ENCODE data around the gene SLC38A3.
A peak's percentile ranks its signal among the peaks of the same experiment; 100 is the strongest.
"Not testable (repeated sequence)": the region's sequence is repeated elsewhere in the genome, so short reads cannot be mapped to it uniquely, and the experiment has no call there.

Gene SLC38A3

DNA sequence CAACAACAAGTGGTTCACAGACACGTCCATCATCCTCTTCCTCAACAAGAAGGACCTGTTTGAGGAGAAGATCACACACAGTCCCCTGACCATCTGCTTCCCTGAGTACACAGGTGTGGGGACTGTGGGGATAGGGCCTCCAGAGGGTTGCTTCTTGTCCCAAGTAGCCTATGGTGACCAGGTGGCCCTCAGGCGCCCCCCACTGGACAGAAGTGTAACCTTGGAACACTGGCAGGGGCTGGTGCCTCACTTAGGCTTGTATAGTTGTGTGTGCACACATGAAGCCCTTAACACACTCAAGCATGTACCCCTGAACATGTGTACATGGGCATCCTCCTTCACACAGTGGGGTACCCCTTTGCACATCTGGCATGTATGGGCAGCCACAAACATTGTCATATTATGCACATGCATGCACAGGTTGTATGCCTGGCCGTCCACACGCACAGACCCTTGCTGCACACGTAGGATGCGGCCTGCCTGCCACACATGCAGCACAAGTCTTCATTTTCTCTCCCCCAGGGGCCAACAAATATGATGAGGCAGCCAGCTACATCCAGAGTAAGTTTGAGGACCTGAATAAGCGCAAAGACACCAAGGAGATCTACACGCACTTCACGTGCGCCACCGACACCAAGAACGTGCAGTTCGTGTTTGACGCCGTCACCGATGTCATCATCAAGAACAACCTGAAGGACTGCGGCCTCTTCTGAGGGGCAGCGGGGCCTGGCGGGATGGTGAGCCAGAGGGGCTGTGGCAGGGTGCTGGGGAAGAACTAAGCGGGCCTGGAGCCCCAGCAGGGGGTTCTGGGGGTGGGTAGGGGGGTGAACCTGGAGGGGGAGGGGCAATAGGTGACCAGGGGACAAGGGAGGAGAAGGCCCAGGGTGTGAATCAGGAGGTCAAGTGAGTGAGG, 52.2 kb downstream of the SLC38A3 start:
- H3K36me3 Mint-ChIP-seq = peaks cover 2% of the 10 kb centered on the region
- no peaks in the 10 kb centered on the region for H3K9me3 Mint-ChIP-seq
- peaks cover 8% of the 10 kb centered on the region for H3K4me1 Mint-ChIP-seq
- no peak overlapping the region for H3K4me3 Mint-ChIP-seq
- no peaks in the 10 kb centered on the region for H3K27me3 Mint-ChIP-seq
- H3K27ac Mint-ChIP-seq = no peak overlapping the region

- Mint-ChIP-seq H3K36me3 (peaks cover 2% of the 10 kb centered on the region), H3K27ac (no peak overlapping the region), H3K4me1 (peaks cover 8% of the 10 kb centered on the region), H3K4me3 (no peak overlapping the region), H3K27me3 (no peaks in the 10 kb centered on the region), H3K9me3 (no peaks in the 10 kb centered on the region)
Measured at GRCh38 chr3:50258029-50258680, 53.1 kb downstream of the SLC38A3 start.

GRCh38 chr3:50258979-50259378, 53.9 kb downstream of the SLC38A3 start:
- H3K27ac Mint-ChIP-seq = peak overlapping the region; percentile 23
- H3K9me3 Mint-ChIP-seq = no peaks in the 10 kb centered on the region
- no peak overlapping the region for H3K4me3 Mint-ChIP-seq
- peaks cover 4% of the 10 kb centered on the region for H3K4me1 Mint-ChIP-seq
- H3K36me3 Mint-ChIP-seq = peaks cover 2% of the 10 kb centered on the region
- no peaks in the 10 kb centered on the region for H3K27me3 Mint-ChIP-seq

DNA sequence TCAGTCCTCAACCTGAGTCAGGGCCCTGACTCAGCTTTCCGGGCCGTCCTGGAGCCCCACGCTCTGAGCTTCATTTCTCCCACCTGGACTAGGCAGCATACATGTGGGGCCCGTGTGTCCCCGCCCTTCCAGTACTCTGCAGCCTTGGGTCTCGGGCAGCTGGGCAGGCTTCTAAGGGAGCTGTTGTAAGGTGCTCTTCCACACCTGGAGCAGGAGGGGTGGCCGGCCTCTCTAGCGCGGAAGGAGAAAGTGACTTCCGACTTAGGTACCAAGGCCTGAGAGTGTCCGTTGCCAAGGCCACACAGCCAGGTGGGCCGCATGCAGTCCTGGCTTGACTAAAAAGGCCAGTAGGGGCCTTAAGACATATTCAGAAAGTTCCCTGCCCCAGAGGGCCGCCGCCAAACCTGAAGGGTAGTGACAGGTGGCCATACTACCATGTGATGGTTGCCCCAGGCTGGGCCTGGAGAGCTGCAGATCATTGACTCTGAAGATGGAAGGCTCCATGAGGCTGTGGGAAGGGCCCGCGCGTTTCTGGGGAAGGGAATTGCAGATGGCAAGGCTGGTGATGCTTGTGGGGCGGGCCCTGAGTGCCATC, 54.5 kb downstream of the SLC38A3 start:
- no peaks in the 10 kb centered on the region for H3K9me3 Mint-ChIP-seq
- H3K4me3 Mint-ChIP-seq = peak overlapping the region; percentile 73
- peak overlapping the region; percentile 80 for H3K27ac Mint-ChIP-seq
- peaks cover 4% of the 10 kb centered on the region for H3K4me1 Mint-ChIP-seq
- no peaks in the 10 kb centered on the region for H3K27me3 Mint-ChIP-seq
- peaks cover 2% of the 10 kb centered on the region for H3K36me3 Mint-ChIP-seq

- H3K27me3 Mint-ChIP-seq = no peaks in the 10 kb centered on the region
- no peaks in the 10 kb centered on the region for H3K9me3 Mint-ChIP-seq
- H3K4me1 Mint-ChIP-seq = peaks cover 4% of the 10 kb centered on the region
- H3K27ac Mint-ChIP-seq = no peak overlapping the region
- H3K4me3 Mint-ChIP-seq = peak overlapping the region; percentile 73
- H3K36me3 Mint-ChIP-seq = peaks cover 2% of the 10 kb centered on the region
Measured at GRCh38 chr3:50260027-50260941, 55.2 kb downstream of the SLC38A3 start.

DNA sequence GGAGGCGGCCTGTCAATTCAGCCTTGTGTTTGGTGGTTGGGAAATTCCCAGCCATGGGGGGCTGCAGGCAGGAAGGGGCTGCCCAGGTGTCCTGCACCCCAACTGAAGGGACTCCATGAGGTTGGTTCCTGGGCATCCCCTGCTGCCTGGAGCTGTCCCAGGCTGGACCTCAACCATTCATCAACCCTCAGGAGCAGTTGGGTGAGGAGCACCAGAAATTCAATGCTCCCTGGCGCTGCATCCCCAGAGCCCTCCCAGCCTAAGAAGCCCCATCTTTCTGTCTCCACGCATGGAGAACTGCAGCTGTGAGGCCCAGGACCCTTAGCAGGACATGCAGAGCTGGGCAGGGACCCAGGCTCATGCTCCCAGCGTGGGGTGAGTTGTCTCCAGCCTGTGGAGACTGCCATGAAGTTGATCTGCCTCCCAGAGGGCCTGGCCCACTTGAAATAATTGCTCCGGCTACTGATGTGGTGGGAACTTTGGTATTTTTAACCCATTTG, 55.9 kb downstream of the SLC38A3 start:
- no peak overlapping the region for H3K27ac Mint-ChIP-seq
- H3K9me3 Mint-ChIP-seq = no peaks in the 10 kb centered on the region
- peaks cover 3% of the 10 kb centered on the region for H3K27me3 Mint-ChIP-seq
- H3K4me3 Mint-ChIP-seq = no peak overlapping the region
- peaks cover 2% of the 10 kb centered on the region for H3K36me3 Mint-ChIP-seq
- H3K4me1 Mint-ChIP-seq = peaks cover 4% of the 10 kb centered on the region

DNA sequence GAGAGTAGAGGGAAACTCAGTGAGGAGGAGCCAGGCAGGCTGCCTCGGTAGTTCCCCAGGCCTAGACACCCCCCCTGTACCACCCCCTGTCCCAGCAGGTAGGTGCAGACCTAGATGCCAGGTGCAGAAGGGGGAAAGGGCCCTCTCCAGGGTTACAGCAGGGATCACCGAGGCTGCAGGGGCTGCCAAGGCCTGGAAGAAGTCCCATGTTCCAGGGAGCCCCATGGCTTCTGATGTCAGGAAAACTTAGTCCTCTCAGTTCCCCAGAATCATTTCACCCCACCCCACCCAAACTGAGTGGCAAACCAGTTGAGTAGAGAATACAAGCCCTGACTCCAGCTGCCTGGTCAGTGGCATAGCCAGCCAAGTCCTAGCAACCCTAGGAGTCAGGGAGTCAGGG, 56.4 kb downstream of the SLC38A3 start:
- Mint-ChIP-seq H3K4me3 (no peak overlapping the region), H3K4me1 (peaks cover 4% of the 10 kb centered on the region), H3K36me3 (peaks cover 2% of the 10 kb centered on the region), H3K27ac (no peak overlapping the region), H3K27me3 (peaks cover 3% of the 10 kb centered on the region), H3K9me3 (no peaks in the 10 kb centered on the region)

DNA sequence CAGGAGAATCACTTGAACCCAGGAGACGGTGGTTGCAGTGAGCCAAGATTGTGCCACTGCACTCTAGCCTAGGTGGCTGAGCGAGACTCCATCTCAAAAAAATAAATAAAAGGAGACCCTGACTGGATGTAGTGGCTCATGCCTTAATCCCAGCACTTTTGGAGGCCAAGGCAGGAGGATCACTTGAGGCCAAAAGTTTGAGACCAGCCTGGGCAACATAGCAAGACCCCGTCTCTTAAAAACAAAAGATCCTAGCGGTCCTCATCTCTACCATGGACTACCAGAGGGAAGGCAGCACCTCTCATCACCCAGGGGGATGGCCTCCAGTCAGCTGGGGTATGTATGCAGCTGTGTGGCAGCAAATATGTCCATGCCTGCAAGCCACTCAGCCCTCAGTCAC, 57.1 kb downstream of the SLC38A3 start:
- not testable (repeated sequence) for H3K4me3 Mint-ChIP-seq, H3K4me1 Mint-ChIP-seq, H3K27me3 Mint-ChIP-seq, H3K36me3 Mint-ChIP-seq, H3K27ac Mint-ChIP-seq, H3K9me3 Mint-ChIP-seq

GRCh38 chr3:50262778-50263177, 57.7 kb downstream of the SLC38A3 start:
- Mint-ChIP-seq H3K27ac (no peak overlapping the region), H3K4me3 (no peak overlapping the region), H3K9me3 (no peaks in the 10 kb centered on the region), H3K27me3 (peaks cover 3% of the 10 kb centered on the region), H3K4me1 (peaks cover 4% of the 10 kb centered on the region), H3K36me3 (no peaks in the 10 kb centered on the region)

- Mint-ChIP-seq H3K4me3 (no peak overlapping the region), H3K4me1 (peaks cover 4% of the 10 kb centered on the region), H3K36me3 (no peaks in the 10 kb centered on the region), H3K27ac (no peak overlapping the region), H3K9me3 (no peaks in the 10 kb centered on the region), H3K27me3 (peaks cover 3% of the 10 kb centered on the region)
Measured at GRCh38 chr3:50263478-50264382, 58.7 kb downstream of the SLC38A3 start.

- H3K4me1 Mint-ChIP-seq = peaks cover 4% of the 10 kb centered on the region
- H3K36me3 Mint-ChIP-seq = no peaks in the 10 kb centered on the region
- no peak overlapping the region for H3K27ac Mint-ChIP-seq
- H3K9me3 Mint-ChIP-seq = no peaks in the 10 kb centered on the region
- no peak overlapping the region for H3K4me3 Mint-ChIP-seq
- H3K27me3 Mint-ChIP-seq = peaks cover 3% of the 10 kb centered on the region
Measured at GRCh38 chr3:50264383-50264963, 59.4 kb downstream of the SLC38A3 start.

- H3K4me1 Mint-ChIP-seq = no peaks in the 10 kb centered on the region
- H3K4me3 Mint-ChIP-seq = no peak overlapping the region
- peaks cover 3% of the 10 kb centered on the region for H3K27me3 Mint-ChIP-seq
- no peak overlapping the region for H3K27ac Mint-ChIP-seq
- no peaks in the 10 kb centered on the region for H3K36me3 Mint-ChIP-seq
- no peaks in the 10 kb centered on the region for H3K9me3 Mint-ChIP-seq
Measured at GRCh38 chr3:50264964-50265485, 60.0 kb downstream of the SLC38A3 start.

DNA sequence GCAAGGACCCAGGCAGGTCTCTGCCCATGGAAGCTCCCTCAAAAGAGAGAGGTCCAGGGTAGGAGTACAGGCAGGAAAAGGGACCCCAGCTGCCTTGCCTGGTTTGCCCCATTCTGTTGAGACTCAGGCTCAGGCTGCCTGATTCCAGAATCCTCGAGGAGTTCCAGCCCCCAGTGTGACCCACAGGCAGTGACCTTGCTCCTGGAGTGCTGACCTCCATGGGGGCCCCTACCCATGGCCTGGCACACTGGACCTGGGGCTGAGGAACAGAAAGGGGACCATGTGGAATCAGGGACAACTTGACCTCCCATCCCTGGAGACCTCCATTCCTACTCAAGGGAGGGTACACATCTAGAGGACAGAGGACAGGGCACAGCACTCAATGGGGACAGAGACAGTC, 60.5 kb downstream of the SLC38A3 start:
- Mint-ChIP-seq H3K36me3 (no peaks in the 10 kb centered on the region), H3K4me3 (no peak overlapping the region), H3K27me3 (peaks cover 3% of the 10 kb centered on the region)

GRCh38 chr3:50266017-50266416, 60.9 kb downstream of the SLC38A3 start:
- peaks cover 3% of the 10 kb centered on the region for H3K27me3 Mint-ChIP-seq
- H3K9me3 Mint-ChIP-seq = no peaks in the 10 kb centered on the region
- H3K27ac Mint-ChIP-seq = no peak overlapping the region
- H3K4me3 Mint-ChIP-seq = no peak overlapping the region
- H3K4me1 Mint-ChIP-seq = no peaks in the 10 kb centered on the region
- H3K36me3 Mint-ChIP-seq = no peaks in the 10 kb centered on the region

More for the DNA sequence above, 60.5 kb downstream of the SLC38A3 start:
- Mint-ChIP-seq H3K4me1 (no peaks in the 10 kb centered on the region), H3K27ac (no peak overlapping the region), H3K9me3 (no peaks in the 10 kb centered on the region)

Data from activated naive CD4-positive, alpha-beta T cell treated with anti-CD3 and anti-CD28 coated beads, Interleukin-2, amount 50 U/mL, for 24 hours (primary cell).